HEK293 (cell line): ENCODE results near the gene LGALS3BP.

Experiments
- HOXA7 ChIP-seq: sonication (generic); formaldehyde crosslinking; IDR thresholded peaks from 2 replicates; pipeline ENCODE4 v1.8.1; 2022; ENCODE audit warnings: missing genetic modification reagents, borderline replicate concordance
- REST ChIP-seq: fragments of 450-650 bp; formaldehyde crosslinking; IDR thresholded peaks from 2 replicates; pipeline ENCODE4 v1.5.1; 2016; ENCODE audit warnings: missing biosample characterization, missing genetic modification characterization
- ZBTB44 ChIP-seq: fragments of 450-650 bp; IDR thresholded peaks from 2 replicates; pipeline ENCODE4 v1.5.1; 2018; ENCODE audit warnings: missing biosample characterization, mild to moderate bottlenecking, missing genetic modification characterization
- ZNF140 ChIP-seq: fragments of 450-650 bp; formaldehyde crosslinking; IDR thresholded peaks from 2 replicates; pipeline ENCODE4 v1.5.1; 2016; ENCODE audit warnings: missing biosample characterization, missing genetic modification characterization
- ZNF23 ChIP-seq: fragments of 450-650 bp; formaldehyde crosslinking; IDR thresholded peaks from 2 replicates; pipeline ENCODE4 v1.5.1; 2016; ENCODE audit warnings: missing biosample characterization, missing genetic modification characterization, borderline replicate concordance
- ZNF280D ChIP-seq: fragments of 450-650 bp; formaldehyde crosslinking; IDR thresholded peaks from 2 replicates; pipeline ENCODE4 v1.5.1; 2016; ENCODE audit warnings: missing biosample characterization, missing genetic modification characterization
- ZNF37A ChIP-seq: fragments of 450-650 bp; IDR thresholded peaks from 2 replicates; pipeline ENCODE4 v1.5.1; 2018; ENCODE audit warnings: missing biosample characterization, missing genetic modification characterization
- ZNF423 ChIP-seq: fragments of 450-650 bp; formaldehyde crosslinking; IDR thresholded peaks from 2 replicates; pipeline ENCODE4 v1.5.1; 2016; ENCODE audit warnings: missing biosample characterization, missing genetic modification characterization
- ZNF510 ChIP-seq: fragments of 450-650 bp; formaldehyde crosslinking; IDR thresholded peaks from 2 replicates; pipeline ENCODE4 v1.5.1; 2018; ENCODE audit warnings: mild to moderate bottlenecking, missing genetic modification characterization, missing biosample characterization; ENCODE audit not compliant: insufficient replicate concordance
- ZNF560 ChIP-seq: fragments of 450-650 bp; formaldehyde crosslinking; IDR thresholded peaks from 2 replicates; pipeline ENCODE4 v1.5.1; 2017; ENCODE audit warnings: missing biosample characterization, missing genetic modification characterization, borderline replicate concordance
- ZNF626 ChIP-seq: fragments of 450-650 bp; sonication (Bioruptor Pico); formaldehyde crosslinking; IDR thresholded peaks from 2 replicates; pipeline ENCODE4 v1.5.1; 2018; ENCODE audit warnings: missing biosample characterization, missing genetic modification characterization, inconsistent platforms
- TF ChIP-seq, protein P1 (sequence below): fragments of 450-650 bp; formaldehyde crosslinking; IDR thresholded peaks from 2 replicates; pipeline ENCODE4 v1.5.1; 2016; ENCODE audit warnings: missing biosample characterization, missing genetic modification characterization
- TF ChIP-seq, protein P2 (sequence below): sonication (generic); formaldehyde crosslinking; IDR thresholded peaks from 2 replicates; pipeline ENCODE4 v1.8.1; 2022; ENCODE audit warnings: mild to moderate bottlenecking, moderate library complexity, missing genetic modification reagents
- TF ChIP-seq, protein P3 (sequence below): fragments of 450-650 bp; formaldehyde crosslinking; IDR thresholded peaks from 2 replicates; pipeline ENCODE4 v1.5.1; 2016; ENCODE audit warnings: missing biosample characterization, missing genetic modification characterization

DNA sequence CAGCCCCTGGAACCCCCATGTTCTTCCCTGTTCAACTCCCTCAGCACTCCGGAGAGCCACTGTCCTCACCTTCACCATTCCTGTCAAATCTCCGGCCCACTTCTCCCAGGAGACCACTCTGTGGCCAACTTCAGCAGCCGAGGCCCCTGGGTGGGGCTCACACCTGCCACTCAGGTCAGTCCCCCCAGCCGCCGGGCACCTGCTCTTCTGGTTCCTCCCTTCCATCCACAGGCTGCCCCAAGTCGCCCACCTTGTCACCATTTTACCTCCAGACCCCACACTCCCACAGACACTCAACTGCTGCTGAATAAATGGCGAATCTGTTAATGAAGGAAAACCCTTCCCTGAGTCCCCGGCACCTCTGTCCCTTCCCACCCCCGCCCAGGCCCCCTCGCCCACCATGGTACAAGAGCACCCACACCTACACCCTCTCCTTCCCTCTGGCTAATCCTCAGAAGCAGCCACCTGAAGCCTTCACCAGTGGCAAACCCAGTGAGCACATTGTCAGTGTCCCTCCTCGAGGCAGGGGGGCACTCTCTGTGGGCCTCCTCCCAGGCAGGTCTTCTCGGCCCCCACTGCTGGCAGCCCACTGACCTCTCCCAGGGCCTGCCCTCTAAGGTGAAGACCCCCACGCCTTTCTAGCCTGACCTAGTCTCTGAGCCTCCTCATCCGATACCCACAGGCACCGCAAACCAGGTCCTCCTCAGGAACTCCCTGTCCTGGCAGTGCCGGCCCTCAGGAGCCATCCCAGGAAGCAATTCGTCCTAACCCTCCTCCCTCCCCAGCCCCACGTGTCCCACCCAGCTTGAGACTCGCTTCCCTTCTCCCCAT lies 21.7 kb upstream of the LGALS3BP start:
- TF ChIP-seq, protein P1, sequence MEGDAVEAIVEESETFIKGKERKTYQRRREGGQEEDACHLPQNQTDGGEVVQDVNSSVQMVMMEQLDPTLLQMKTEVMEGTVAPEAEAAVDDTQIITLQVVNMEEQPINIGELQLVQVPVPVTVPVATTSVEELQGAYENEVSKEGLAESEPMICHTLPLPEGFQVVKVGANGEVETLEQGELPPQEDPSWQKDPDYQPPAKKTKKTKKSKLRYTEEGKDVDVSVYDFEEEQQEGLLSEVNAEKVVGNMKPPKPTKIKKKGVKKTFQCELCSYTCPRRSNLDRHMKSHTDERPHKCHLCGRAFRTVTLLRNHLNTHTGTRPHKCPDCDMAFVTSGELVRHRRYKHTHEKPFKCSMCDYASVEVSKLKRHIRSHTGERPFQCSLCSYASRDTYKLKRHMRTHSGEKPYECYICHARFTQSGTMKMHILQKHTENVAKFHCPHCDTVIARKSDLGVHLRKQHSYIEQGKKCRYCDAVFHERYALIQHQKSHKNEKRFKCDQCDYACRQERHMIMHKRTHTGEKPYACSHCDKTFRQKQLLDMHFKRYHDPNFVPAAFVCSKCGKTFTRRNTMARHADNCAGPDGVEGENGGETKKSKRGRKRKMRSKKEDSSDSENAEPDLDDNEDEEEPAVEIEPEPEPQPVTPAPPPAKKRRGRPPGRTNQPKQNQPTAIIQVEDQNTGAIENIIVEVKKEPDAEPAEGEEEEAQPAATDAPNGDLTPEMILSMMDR (tag by site-specific recombination), result no peak
- TF ChIP-seq, protein P2, sequence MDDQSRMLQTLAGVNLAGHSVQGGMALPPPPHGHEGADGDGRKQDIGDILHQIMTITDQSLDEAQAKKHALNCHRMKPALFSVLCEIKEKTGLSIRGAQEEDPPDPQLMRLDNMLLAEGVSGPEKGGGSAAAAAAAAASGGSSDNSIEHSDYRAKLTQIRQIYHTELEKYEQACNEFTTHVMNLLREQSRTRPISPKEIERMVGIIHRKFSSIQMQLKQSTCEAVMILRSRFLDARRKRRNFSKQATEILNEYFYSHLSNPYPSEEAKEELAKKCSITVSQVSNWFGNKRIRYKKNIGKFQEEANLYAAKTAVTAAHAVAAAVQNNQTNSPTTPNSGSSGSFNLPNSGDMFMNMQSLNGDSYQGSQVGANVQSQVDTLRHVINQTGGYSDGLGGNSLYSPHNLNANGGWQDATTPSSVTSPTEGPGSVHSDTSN (CRISPR knock-in tag), result no peak
- TF ChIP-seq ZNF140 (tag by site-specific recombination) (no peak), ZNF37A (tag by site-specific recombination) (no peak), ZNF510 (tag by site-specific recombination) (no peak), ZBTB44 (no peak), HOXA7 (CRISPR knock-in tag) (no peak), ZNF23 (tag by site-specific recombination) (no peak), ZNF280D (tag by site-specific recombination) (no peak), REST (tag by site-specific recombination) (no peak), ZNF423 (tag by site-specific recombination) (no peak), ZNF626 (tag by site-specific recombination) (no peak), ZNF560 (tag by site-specific recombination) (no peak)
- TF ChIP-seq, protein P3, sequence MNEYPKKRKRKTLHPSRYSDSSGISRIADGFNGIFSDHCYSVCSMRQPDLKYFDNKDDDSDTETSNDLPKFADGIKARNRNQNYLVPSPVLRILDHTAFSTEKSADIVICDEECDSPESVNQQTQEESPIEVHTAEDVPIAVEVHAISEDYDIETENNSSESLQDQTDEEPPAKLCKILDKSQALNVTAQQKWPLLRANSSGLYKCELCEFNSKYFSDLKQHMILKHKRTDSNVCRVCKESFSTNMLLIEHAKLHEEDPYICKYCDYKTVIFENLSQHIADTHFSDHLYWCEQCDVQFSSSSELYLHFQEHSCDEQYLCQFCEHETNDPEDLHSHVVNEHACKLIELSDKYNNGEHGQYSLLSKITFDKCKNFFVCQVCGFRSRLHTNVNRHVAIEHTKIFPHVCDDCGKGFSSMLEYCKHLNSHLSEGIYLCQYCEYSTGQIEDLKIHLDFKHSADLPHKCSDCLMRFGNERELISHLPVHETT (tag by site-specific recombination), result no peak
